C4-2B (cell line): ENCODE data around the gene FZD1.

Source experiments
- ZFX ChIP-seq: fragments of 450-650 bp; IDR thresholded peaks from 2 replicates; pipeline ENCODE4 v1.6.1; 2017
- TF ChIP-seq, protein P1 (sequence below): fragments of 450-650 bp; conservative IDR thresholded peaks from 2 replicates; pipeline ENCODE4 v1.5.1; 2017; ENCODE audit warnings: mild to moderate bottlenecking

DNA sequence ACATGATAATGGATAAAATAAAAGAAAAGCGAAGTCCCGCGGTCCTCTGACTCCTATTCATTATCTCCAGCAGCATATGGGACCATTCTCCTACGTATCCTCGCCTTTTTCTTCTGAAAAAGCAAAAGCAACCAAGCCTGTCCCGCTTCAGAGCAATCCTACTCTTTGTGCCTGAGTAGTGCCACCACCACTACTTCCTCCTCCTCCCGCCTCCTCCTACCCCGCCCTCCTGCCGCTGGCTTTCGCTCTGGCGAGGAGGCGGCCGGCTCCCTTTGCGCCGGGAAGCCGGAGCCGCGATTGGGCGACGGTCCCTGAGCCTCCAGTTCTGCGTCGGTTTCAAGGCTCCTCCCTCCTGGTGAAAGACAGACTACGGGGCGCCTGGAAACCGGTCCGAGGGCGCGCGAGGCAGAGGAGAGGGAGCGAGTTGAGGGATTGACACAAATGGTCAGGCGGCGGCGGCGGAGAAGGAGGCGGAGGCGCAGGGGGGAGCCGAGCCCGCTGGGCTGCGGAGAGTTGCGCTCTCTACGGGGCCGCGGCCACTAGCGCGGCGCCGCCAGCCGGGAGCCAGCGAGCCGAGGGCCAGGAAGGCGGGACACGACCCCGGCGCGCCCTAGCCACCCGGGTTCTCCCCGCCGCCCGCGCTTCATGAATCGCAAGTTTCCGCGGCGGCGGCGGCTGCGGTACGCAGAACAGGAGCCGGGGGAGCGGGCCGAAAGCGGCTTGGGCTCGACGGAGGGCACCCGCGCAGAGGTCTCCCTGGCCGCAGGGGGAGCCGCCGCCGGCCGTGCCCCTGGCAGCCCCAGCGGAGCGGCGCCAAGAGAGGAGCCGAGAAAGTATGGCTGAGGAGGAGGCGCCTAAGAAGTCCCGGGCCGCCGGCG lies at the start of gene FZD1:
- TF ChIP-seq, protein P1, sequence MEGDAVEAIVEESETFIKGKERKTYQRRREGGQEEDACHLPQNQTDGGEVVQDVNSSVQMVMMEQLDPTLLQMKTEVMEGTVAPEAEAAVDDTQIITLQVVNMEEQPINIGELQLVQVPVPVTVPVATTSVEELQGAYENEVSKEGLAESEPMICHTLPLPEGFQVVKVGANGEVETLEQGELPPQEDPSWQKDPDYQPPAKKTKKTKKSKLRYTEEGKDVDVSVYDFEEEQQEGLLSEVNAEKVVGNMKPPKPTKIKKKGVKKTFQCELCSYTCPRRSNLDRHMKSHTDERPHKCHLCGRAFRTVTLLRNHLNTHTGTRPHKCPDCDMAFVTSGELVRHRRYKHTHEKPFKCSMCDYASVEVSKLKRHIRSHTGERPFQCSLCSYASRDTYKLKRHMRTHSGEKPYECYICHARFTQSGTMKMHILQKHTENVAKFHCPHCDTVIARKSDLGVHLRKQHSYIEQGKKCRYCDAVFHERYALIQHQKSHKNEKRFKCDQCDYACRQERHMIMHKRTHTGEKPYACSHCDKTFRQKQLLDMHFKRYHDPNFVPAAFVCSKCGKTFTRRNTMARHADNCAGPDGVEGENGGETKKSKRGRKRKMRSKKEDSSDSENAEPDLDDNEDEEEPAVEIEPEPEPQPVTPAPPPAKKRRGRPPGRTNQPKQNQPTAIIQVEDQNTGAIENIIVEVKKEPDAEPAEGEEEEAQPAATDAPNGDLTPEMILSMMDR = peak; percentile 15; the same call in 1 of the 2 replicates
- TF ChIP-seq ZFX = no peak
